Liver (tissue), 9 donors: ENCODE results near the gene FLVCR2. TPM values are rescaled to one million over a fixed set of nuclear protein-coding genes. Genes with fewer than 3 reads are reported as not detected.

Experiments
- DNase-seq: peaks from one replicate; pipeline ENCODE4 v3.0.0-alpha.2; 2017; ENCODE audit warnings: low spot score
- H3K27ac ChIP-seq, 2 donors: one replicate each; pipeline ENCODE4 v1.7.0; 2013; ENCODE audit warnings: inconsistent platforms in 2 of 2, low read length in 2 of 2, control low read depth in 1 of 2, low read depth in 1 of 2, mild to moderate bottlenecking in 1 of 2
- H3K27me3 ChIP-seq, 4 donors: one replicate each; pipeline versions ENCODE4 v1.6.1 to v1.7.0; 2013; ENCODE audit warnings: low read length in 3 of 4, inconsistent platforms in 1 of 4, mild to moderate bottlenecking in 1 of 4, moderate library complexity in 1 of 4; ENCODE audit not compliant: control insufficient read depth in 4 of 4, insufficient read depth in 4 of 4
- H3K36me3 ChIP-seq, 4 donors: one replicate each; pipeline versions ENCODE4 v1.6.1 to v1.7.0; 2013; ENCODE audit warnings: low read length in 3 of 4, mild to moderate bottlenecking in 3 of 4, low read depth in 1 of 4, moderate library complexity in 1 of 4; ENCODE audit not compliant: control insufficient read depth in 4 of 4, insufficient read depth in 3 of 4
- H3K4me1 ChIP-seq, 4 donors: one replicate each; pipeline versions ENCODE4 v1.6.1 to v1.7.0; 2013; ENCODE audit warnings: low read length in 3 of 4, mild to moderate bottlenecking in 3 of 4, moderate library complexity in 1 of 4; ENCODE audit not compliant: control insufficient read depth in 4 of 4, insufficient read depth in 4 of 4
- H3K4me3 ChIP-seq, 3 donors: one replicate each; pipeline versions ENCODE4 v1.6.1 to v1.7.0; 2013; ENCODE audit warnings: low read length in 3 of 3, control low read depth in 1 of 3, low read depth in 1 of 3, mild to moderate bottlenecking in 1 of 3
- H3K9ac ChIP-seq, 2 donors: one replicate each; pipeline ENCODE4 v1.7.0; 2013; ENCODE audit warnings: low read length in 2 of 2, mild to moderate bottlenecking in 2 of 2, moderate library complexity in 2 of 2, control low read depth in 1 of 2, low read depth in 1 of 2
- H3K9me3 ChIP-seq, 4 donors: one replicate each; pipeline versions ENCODE4 v1.6.1 to v1.7.0; 2013; ENCODE audit warnings: low read length in 3 of 4; ENCODE audit not compliant: control insufficient read depth in 4 of 4
- ATF3 ChIP-seq: IDR thresholded peaks from 2 replicates; pipeline ENCODE4 v1.6.1; 2016; ENCODE audit warnings: antibody characterized with exemption
- CTCF ChIP-seq: fragments of 150-350 bp; IDR thresholded peaks from 2 replicates; pipeline ENCODE4 v1.5.1; 2017; ENCODE audit warnings: improper control_type of control experiment, low read depth, low read length; ENCODE audit not compliant: missing input control
- EGR1 ChIP-seq, 2 donors: IDR thresholded peaks; 2 replicates each; pipeline ENCODE4 v1.6.1; 2016 to 2018; ENCODE audit warnings: antibody characterized with exemption in 2 of 2, low read depth in 2 of 2
- FOXA1 ChIP-seq: IDR thresholded peaks from 2 replicates; pipeline ENCODE4 v1.6.1; 2016; ENCODE audit warnings: antibody characterized with exemption
- FOXA2 ChIP-seq: IDR thresholded peaks from 2 replicates; pipeline ENCODE4 v1.6.1; 2016; ENCODE audit warnings: antibody characterized with exemption
- GABPA ChIP-seq, 2 donors: IDR thresholded peaks in 1 of 2; conservative IDR thresholded peaks in 1 of 2; 2 replicates each; pipeline ENCODE4 v1.6.1; 2016; ENCODE audit warnings: antibody characterized with exemption in 2 of 2, mild to moderate bottlenecking in 1 of 2, moderate library complexity in 1 of 2
- HNF4A ChIP-seq, 2 donors: conservative IDR thresholded peaks; 2 replicates each; pipeline ENCODE4 v1.6.1; 2016; ENCODE audit warnings: antibody characterized with exemption in 2 of 2, mild to moderate bottlenecking in 2 of 2
- HNF4G ChIP-seq: IDR thresholded peaks from 2 replicates; pipeline ENCODE4 v1.6.1; 2016; ENCODE audit warnings: antibody characterized with exemption
- JUND ChIP-seq, 2 donors: IDR thresholded peaks; 2 replicates each; pipeline ENCODE4 v1.6.1; 2016; ENCODE audit warnings: antibody characterized with exemption in 2 of 2
- MAX ChIP-seq: IDR thresholded peaks from 2 replicates; pipeline ENCODE4 v1.6.1; 2016; ENCODE audit warnings: antibody characterized with exemption
- NR2F2 ChIP-seq: IDR thresholded peaks from 2 replicates; pipeline ENCODE4 v1.6.1; 2016; ENCODE audit warnings: antibody characterized with exemption
- RAD21 ChIP-seq, 2 donors: IDR thresholded peaks; 2 replicates each; pipeline ENCODE4 v1.6.1; 2016; ENCODE audit warnings: antibody characterized with exemption in 2 of 2, mild to moderate bottlenecking in 2 of 2
- REST ChIP-seq: IDR thresholded peaks from 2 replicates; pipeline ENCODE4 v1.6.1; 2016; ENCODE audit warnings: antibody characterized with exemption, mild to moderate bottlenecking
- RXRA ChIP-seq, 2 donors: IDR thresholded peaks; 2 replicates each; pipeline ENCODE4 v1.6.1; 2017 to 2018; ENCODE audit warnings: antibody characterized with exemption in 2 of 2, mild to moderate bottlenecking in 1 of 2
- SP1 ChIP-seq: IDR thresholded peaks from 2 replicates; pipeline ENCODE4 v1.6.1; 2018; ENCODE audit warnings: antibody characterized with exemption, mild to moderate bottlenecking
- TAF1 ChIP-seq: conservative IDR thresholded peaks from 2 replicates; pipeline ENCODE4 v1.6.1; 2016; ENCODE audit warnings: antibody characterized with exemption, mild to moderate bottlenecking
- YY1 ChIP-seq: IDR thresholded peaks from 2 replicates; pipeline ENCODE4 v1.6.1; 2016; ENCODE audit warnings: antibody characterized with exemption, mild to moderate bottlenecking
- ZBTB33 ChIP-seq: IDR thresholded peaks from 2 replicates; pipeline ENCODE4 v1.6.1; 2016; ENCODE audit warnings: antibody characterized with exemption
- WGBS: extraction: QIAGEN DNeasy Blood & Tissue Kit; methylation state at CpG from one replicate; pipeline ENCODE4 v1.1.7; 2013; 5-methylcytosine and 5-hydroxymethylcytosine counted together
- polyA plus RNA-seq, 2 donors: library from polyadenylated mRNA; stranded (reverse) in 1 of 2; unstranded in 1 of 2; fragments of 200-250 nt in 1 of 2; fragments of >200 nt in 1 of 2; fragmentation: Nextera tagmentation in 1 of 2; extraction: Ambion mirVana in 1 of 2; gene quantifications; one replicate each; pipeline versions ENCODE4 v1.2.1 to v1.2.3, GENCODE V29; 2013 to 2015
- total RNA-seq, 2 donors: library from RNA; depleted of rRNA; stranded (reverse); fragments of >200 nt; gene quantifications; one replicate each; pipeline ENCODE4 v1.2.3, GENCODE V29; 2014
- donor health status: healthy.
- donor health status: healthy.
- donor health status: healthy.
- donor health status: healthy.
- donor health status: healthy.

FLVCR2 gene
- total and polyA plus RNA-seq, 4 donors: 8.7 to 13.1 (median 11.3) TPM

GRCh38 chr14:75649337-75649736, 70.9 kb downstream of the FLVCR2 start:
- 97% methylated on average over 1 of the region's 1 CpG for WGBS
- peak overlapping the region; percentile 79 to 80 for H3K27ac ChIP-seq

GRCh38 chr14:75649773-75650172, 71.4 kb downstream of the FLVCR2 start:
- TF ChIP-seq HNF4G: no peak
- TF ChIP-seq HNF4A (conservative IDR thresholded peaks at IDR 0.05): no peak
- TF ChIP-seq ZBTB33: no peak
- peaks cover 1 to 20% (median 12%) of the 10 kb centered on the region in 4 donors for H3K36me3 ChIP-seq

More at GRCh38 chr14:75649337-75649736, 70.9 kb downstream of the FLVCR2 start:
- DNase-seq: no peak
- H3K9me3 ChIP-seq: no peaks in the 10 kb centered on the region
- H3K9ac ChIP-seq: no peak overlapping the region
- H3K36me3 ChIP-seq: peaks cover 1 to 16% (median 9%) of the 10 kb centered on the region in 4 donors
- TF ChIP-seq YY1 (no peak), TAF1 (no peak), GABPA (IDR thresholded peaks at IDR 0.05 in 1 of 2, conservative IDR thresholded peaks at IDR 0.05 in 1 of 2) (no peak), FOXA1 (no peak), RAD21 (IDR thresholded peaks at IDR 0.05) (no peak), MAX (no peak)
- peaks cover 16 to 65% (median 50%) of the 10 kb centered on the region in 4 donors for H3K4me1 ChIP-seq
- no peaks in the 10 kb centered on the region for H3K27me3 ChIP-seq
- no peak overlapping the region for H3K4me3 ChIP-seq

GRCh38 chr14:75650253-75651058, 72.0 kb downstream of the FLVCR2 start:
- peaks cover 16 to 65% (median 50%) of the 10 kb centered on the region in 4 donors for H3K4me1 ChIP-seq
- H3K27ac ChIP-seq: peak overlapping the region; percentile 70 to 79
- H3K36me3 ChIP-seq: peaks cover 1 to 19% (median 18%) of the 10 kb centered on the region in 4 donors
- no peak for DNase-seq
- no peaks in the 10 kb centered on the region for H3K27me3 ChIP-seq
- H3K4me3 ChIP-seq: no peak overlapping the region
- peak overlapping the region in 1 of 2 donors; percentile 21 for H3K9ac ChIP-seq
- no peaks in the 10 kb centered on the region for H3K9me3 ChIP-seq
- WGBS: 60% methylated on average over 5 of the region's 5 CpGs
- TF ChIP-seq TAF1 (peak; percentile 49), NR2F2 (no peak), HNF4G (peak; percentile 69), RXRA (IDR thresholded peaks at IDR 0.05) (peak; percentile 42 to 71), FOXA1 (no peak), ATF3 (no peak), MAX (peak; percentile 41), CTCF (no peak), HNF4A (conservative IDR thresholded peaks at IDR 0.05) (peak; percentile 87), JUND (IDR thresholded peaks at IDR 0.05) (peak in 1 of 2 donors; percentile 32), YY1 (peak; percentile 84), REST (peak; percentile 36), SP1 (peak; percentile 74), FOXA2 (no peak), GABPA (IDR thresholded peaks at IDR 0.05 in 1 of 2, conservative IDR thresholded peaks at IDR 0.05 in 1 of 2) (no peak), EGR1 (IDR thresholded peaks at IDR 0.05; ENCODE audit: low read depth in 2 of 2) (no peak)

More at GRCh38 chr14:75649773-75650172, 71.4 kb downstream of the FLVCR2 start:
- Histone ChIP-seq H3K27ac (peak overlapping the region; percentile 79 to 80), H3K9ac (no peak overlapping the region), H3K9me3 (no peaks in the 10 kb centered on the region), H3K4me3 (no peak overlapping the region), H3K27me3 (no peaks in the 10 kb centered on the region), H3K4me1 (peaks cover 16 to 65% (median 50%) of the 10 kb centered on the region in 4 donors)
- WGBS: 99% methylated on average over 1 of the region's 1 CpG
- no peak for DNase-seq
